Erythroblast (primary cell): ENCODE data around the gene KRTAP5-1.

Source experiments
- GATA1 ChIP-seq: IDR thresholded peaks from 2 replicates; pipeline ENCODE4 v1.6.1; 2011; ENCODE audit warnings: low read depth, mild to moderate bottlenecking, control low read depth, low read length, moderate library complexity
- POLR2A ChIP-seq: IDR thresholded peaks from 2 replicates; pipeline ENCODE4 v1.6.1; 2011; ENCODE audit warnings: mild to moderate bottlenecking, low read length

DNA sequence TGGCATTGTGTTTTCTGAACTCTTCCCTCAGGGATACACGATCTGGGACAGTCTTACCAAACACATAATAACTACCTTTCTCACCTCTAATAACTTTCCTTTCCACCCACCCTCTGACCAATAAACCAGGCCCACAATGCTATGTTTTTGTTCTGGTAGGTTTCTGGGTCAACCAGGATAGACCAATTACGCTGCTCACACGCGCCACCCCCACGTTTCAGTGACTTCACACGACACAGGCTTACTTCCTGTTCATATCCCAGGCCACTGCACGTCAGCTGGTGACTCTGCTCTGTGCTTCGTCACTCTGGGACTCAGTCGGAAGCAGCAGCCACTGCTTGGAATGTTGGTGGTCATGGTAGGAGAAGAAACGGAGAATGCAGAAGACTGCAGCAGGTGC lies 34.4 kb upstream of the KRTAP5-1 start:
- TF ChIP-seq POLR2A, result no peak
- no peak for TF ChIP-seq GATA1
